MCF 10A (cell line): ENCODE measurements around the gene BAIAP3. TPM values are rescaled to one million over a fixed set of nuclear protein-coding genes. Genes with fewer than 3 reads are reported as not detected.
A peak's percentile ranks its signal among the peaks of the same experiment; 100 is the strongest.

Experiments used
- BruUV-seq: library from RNA; stranded (reverse); fragments of 400-500 nt; replicated peaks from 2 replicates; lab custom pipeline; 2021; lab: Mats Ljungman, UMichigan
- CTCF ChIA-PET: fragments of 300-600 bp; sonication (Branson Sonifier 250); formaldehyde crosslinking; extraction: SDS; loops from one replicate; lab custom pipeline; 2021; ENCODE audit warnings: antibody characterized with exemption, inconsistent platforms; lab: Yijun Ruan, JAX
- POLR2A ChIA-PET: fragments of 300-600, 350-650 bp; sonication (Branson Sonifier 250); formaldehyde crosslinking; extraction: SDS; loops from one replicate; lab custom pipeline; 2020; ENCODE audit warnings: antibody characterized with exemption, inconsistent platforms; lab: Yijun Ruan, JAX
- DNase-seq: peaks from one replicate; pipeline ENCODE4 v3.0.0-alpha.2; 2018; ENCODE audit not compliant: unreplicated experiment
- H3K27ac Mint-ChIP-seq: one replicate; pipeline ENCODE4 v1.8.0; 2022; ENCODE audit warnings: mild to moderate bottlenecking, low read depth, mixed read lengths; ENCODE audit not compliant: unreplicated experiment
- H3K27me3 Mint-ChIP-seq: one replicate; pipeline ENCODE4 v1.8.0; 2022; ENCODE audit warnings: mixed read lengths; ENCODE audit not compliant: insufficient read depth, unreplicated experiment
- H3K36me3 Mint-ChIP-seq: one replicate; pipeline ENCODE4 v1.8.0; 2022; ENCODE audit warnings: mild to moderate bottlenecking, moderate library complexity, mixed read lengths; ENCODE audit not compliant: insufficient read depth, unreplicated experiment
- H3K4me1 Mint-ChIP-seq: one replicate; pipeline ENCODE4 v1.8.0; 2022; ENCODE audit warnings: mixed read lengths; ENCODE audit not compliant: insufficient read depth, unreplicated experiment
- H3K4me3 Mint-ChIP-seq: one replicate; pipeline ENCODE4 v1.8.0; 2022; ENCODE audit warnings: mild to moderate bottlenecking, moderate library complexity, mixed read lengths; ENCODE audit not compliant: unreplicated experiment
- H3K9me3 Mint-ChIP-seq: one replicate; pipeline ENCODE4 v1.8.0; 2022; ENCODE audit warnings: mixed read lengths; ENCODE audit not compliant: unreplicated experiment
- CTCF ChIP-seq: fragments of 200-600 bp; IDR thresholded peaks from one replicate; pipeline ENCODE4 v1.8.0; 2022; ENCODE audit warnings: antibody characterized with exemption, mild to moderate bottlenecking; ENCODE audit not compliant: unreplicated experiment
- intact Hi-C: fragments of 100-400 bp; cut with micrococcal nuclease; formaldehyde crosslinking; loops from 2 replicates; pipeline ENCODE4 v1.14.1; 2022
- total RNA-seq: library from RNA; stranded (reverse); gene quantifications from 2 replicates; pipeline ENCODE4 v1.2.3, GENCODE V29; 2022

The BAIAP3 gene
- total RNA-seq, 1 experiment from 2014 or later: 0.75 TPM

DNA sequence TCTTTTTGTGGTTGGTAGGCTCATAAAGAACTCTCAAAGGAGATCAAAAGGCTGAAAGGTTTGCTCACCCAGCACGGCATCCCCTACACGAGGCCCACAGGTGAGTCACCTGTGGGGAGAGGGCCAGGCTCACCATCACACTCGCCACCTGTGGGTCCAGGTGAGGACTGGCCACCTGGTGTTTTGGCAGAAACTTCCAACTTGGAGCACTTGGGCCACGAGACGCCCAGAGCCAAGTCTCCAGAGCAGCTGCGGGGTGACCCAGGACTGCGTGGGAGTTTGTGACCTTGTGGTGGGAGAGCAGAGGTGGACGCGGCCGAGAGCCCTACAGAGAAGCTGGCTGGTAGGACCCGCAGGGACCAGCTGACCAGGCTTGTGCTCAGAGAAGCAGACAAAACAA is 29.4 kb downstream of the BAIAP3 start:
- no peak for TF ChIP-seq CTCF
- Mint-ChIP-seq H3K9me3 (no peaks in the 10 kb centered on the region), H3K36me3 (peaks cover 33% of the 10 kb centered on the region), H3K4me3 (no peak overlapping the region), H3K27ac (no peak overlapping the region), H3K27me3 (no peaks in the 10 kb centered on the region), H3K4me1 (peaks cover 6% of the 10 kb centered on the region)
- ChIA-PET POLR2A (interaction anchor here (0.6 to 0.8 kb wide), 3 partner anchors 16 to 788 kb away, joined by 4 to 6 read pairs (median 4); no protein-coding TSS in a partner anchor), CTCF (interaction anchor here (0.6 to 1.6 kb wide), 2 partner anchors 10 to 446 kb away, joined by 3 to 7 read pairs; no protein-coding TSS in a partner anchor)
- BruUV-seq: TSS peak; percentile 82
- intact Hi-C loops: no loop called here
- no peak for DNase-seq

DNA sequence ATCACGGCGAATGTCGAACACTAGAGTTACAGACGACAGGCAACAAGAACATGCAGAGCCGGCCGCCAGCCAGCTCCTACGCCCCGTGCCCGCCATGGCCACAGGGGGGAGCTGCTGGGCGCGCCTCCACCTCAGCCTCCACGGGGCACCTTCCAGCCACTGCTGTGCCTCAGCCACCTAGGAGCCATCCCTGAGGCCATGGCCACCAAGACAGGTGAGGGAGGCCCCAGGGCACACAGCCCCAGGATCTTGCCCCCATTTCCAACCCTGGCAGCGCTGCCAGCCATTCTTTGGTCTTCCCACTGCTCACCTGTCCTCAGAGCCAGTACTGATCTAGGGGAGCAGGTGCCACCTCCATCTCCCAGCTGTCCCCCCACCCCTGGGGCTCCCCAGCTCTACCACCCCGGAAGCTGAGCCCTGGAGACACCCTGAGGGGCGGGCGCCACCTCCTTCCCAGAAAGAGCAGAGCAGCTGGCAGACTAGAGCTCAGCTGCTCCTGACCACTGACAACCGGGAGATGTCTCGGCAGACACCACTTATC is 30.1 kb downstream of the BAIAP3 start:
- Mint-ChIP-seq H3K9me3 (no peaks in the 10 kb centered on the region), H3K4me3 (no peak overlapping the region), H3K27me3 (no peaks in the 10 kb centered on the region), H3K36me3 (peaks cover 32% of the 10 kb centered on the region), H3K27ac (no peak overlapping the region), H3K4me1 (no peaks in the 10 kb centered on the region)
- TF ChIP-seq CTCF: peak; percentile 69
- no TSS peak for BruUV-seq
- peak; percentile 65 for DNase-seq
- ChIA-PET CTCF (interaction anchor here (0.6 to 1.6 kb wide), 8 partner anchors 10 to 861 kb away, joined by 3 to 7 read pairs (median 4); no protein-coding TSS in a partner anchor), POLR2A (interaction anchor here (0.6 to 1.6 kb wide), 4 partner anchors 15 to 50 kb away, joined by 4 to 6 read pairs (median 5); no protein-coding TSS in a partner anchor)
- intact Hi-C loops: no loop called here

DNA sequence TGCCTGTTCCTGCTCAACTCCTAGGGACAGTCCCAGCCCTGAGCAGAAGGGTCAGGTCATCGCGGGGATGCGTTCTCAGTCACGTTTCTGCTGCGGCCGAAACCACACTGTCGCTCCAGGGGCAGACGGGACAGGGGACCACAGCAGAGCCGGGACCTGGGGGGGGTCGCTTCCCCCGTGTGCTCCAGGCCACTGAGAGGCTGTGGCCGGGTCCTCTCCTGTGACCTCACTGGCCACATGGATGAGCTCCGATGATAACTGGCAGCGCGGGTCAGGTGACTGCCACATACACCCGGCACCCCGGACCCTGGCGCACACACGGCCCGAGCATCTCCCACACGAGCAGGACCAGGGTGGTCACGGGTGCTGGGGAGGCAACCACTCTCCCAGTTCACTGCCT is 31.1 kb downstream of the BAIAP3 start:
- BruUV-seq: no TSS peak
- Mint-ChIP-seq H3K4me3 (no peak overlapping the region), H3K36me3 (peaks cover 29% of the 10 kb centered on the region), H3K27me3 (no peaks in the 10 kb centered on the region), H3K27ac (no peak overlapping the region), H3K4me1 (no peaks in the 10 kb centered on the region), H3K9me3 (no peaks in the 10 kb centered on the region)
- ChIA-PET POLR2A (interaction anchor here (0.6 to 1.6 kb wide), 2 partner anchors 15 to 56 kb away, joined by 3 to 6 read pairs; partner anchors contain the start of gene UQCC4), CTCF (interaction anchor here (0.6 to 1.6 kb wide), 6 partner anchors 11 to 38 kb away, joined by 3 to 7 read pairs (median 3); no protein-coding TSS in a partner anchor)
- TF ChIP-seq CTCF: no peak
- intact Hi-C loops: no loop called here
- DNase-seq: no peak

- H3K9me3 Mint-ChIP-seq: no peaks in the 10 kb centered on the region
- no peak for TF ChIP-seq CTCF
- POLR2A ChIA-PET: interaction anchor here (0.5 to 1.3 kb wide), 3 partner anchors 17 to 30 kb away, joined by 3 to 7 read pairs (median 3); no protein-coding TSS in a partner anchor
- DNase-seq: no peak
- H3K36me3 Mint-ChIP-seq: peaks cover 29% of the 10 kb centered on the region
- no peak overlapping the region for H3K4me3 Mint-ChIP-seq
- BruUV-seq: no TSS peak
- CTCF ChIA-PET: interaction anchor here (0.6 kb wide), 1 partner anchor 46 kb away, joined by 4 read pairs; no protein-coding TSS in a partner anchor
- H3K27ac Mint-ChIP-seq: no peak overlapping the region
- intact Hi-C loops: no loop called here
- H3K4me1 Mint-ChIP-seq: no peaks in the 10 kb centered on the region
- no peaks in the 10 kb centered on the region for H3K27me3 Mint-ChIP-seq
Measured at GRCh38 chr16:1366060-1366711, 32.7 kb downstream of the BAIAP3 start.
